ENCODE data around the gene ACCS.

GRCh38 chr11:44108260-44108659 is 42.2 kb downstream of the ACCS start:
- no peak for TF ChIP-seq SUZ12 (IDR thresholded peaks at IDR 0.05; ENCODE audit: extremely low read depth, insufficient read depth, insufficient read length)
- TF ChIP-seq ZNF274 (IDR thresholded peaks at IDR 0.05; ENCODE audit: low read depth, low read length) = no peak

All from NT2/D1 (cell line).